Measurements from ENCODE around the gene AIFM3.
"Not testable (repeated sequence)": the region's sequence is repeated elsewhere in the genome, so short reads cannot be mapped to it uniquely, and the experiment has no call there.

Gene AIFM3, protein sequence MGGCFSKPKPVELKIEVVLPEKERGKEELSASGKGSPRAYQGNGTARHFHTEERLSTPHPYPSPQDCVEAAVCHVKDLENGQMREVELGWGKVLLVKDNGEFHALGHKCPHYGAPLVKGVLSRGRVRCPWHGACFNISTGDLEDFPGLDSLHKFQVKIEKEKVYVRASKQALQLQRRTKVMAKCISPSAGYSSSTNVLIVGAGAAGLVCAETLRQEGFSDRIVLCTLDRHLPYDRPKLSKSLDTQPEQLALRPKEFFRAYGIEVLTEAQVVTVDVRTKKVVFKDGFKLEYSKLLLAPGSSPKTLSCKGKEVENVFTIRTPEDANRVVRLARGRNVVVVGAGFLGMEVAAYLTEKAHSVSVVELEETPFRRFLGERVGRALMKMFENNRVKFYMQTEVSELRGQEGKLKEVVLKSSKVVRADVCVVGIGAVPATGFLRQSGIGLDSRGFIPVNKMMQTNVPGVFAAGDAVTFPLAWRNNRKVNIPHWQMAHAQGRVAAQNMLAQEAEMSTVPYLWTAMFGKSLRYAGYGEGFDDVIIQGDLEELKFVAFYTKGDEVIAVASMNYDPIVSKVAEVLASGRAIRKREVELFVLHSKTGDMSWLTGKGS
- 0 to 0.46 (median 0.08) reads per million in 4 donors for total RNA-seq

GRCh38 chr22:20966883-20967696 is at the start of gene AIFM3:
AIFM3 (plus strand) TSS chr22:20967255; CDS start chr22:20967945, 690 bp downstream.
- no peak for DNase-seq

DNA sequence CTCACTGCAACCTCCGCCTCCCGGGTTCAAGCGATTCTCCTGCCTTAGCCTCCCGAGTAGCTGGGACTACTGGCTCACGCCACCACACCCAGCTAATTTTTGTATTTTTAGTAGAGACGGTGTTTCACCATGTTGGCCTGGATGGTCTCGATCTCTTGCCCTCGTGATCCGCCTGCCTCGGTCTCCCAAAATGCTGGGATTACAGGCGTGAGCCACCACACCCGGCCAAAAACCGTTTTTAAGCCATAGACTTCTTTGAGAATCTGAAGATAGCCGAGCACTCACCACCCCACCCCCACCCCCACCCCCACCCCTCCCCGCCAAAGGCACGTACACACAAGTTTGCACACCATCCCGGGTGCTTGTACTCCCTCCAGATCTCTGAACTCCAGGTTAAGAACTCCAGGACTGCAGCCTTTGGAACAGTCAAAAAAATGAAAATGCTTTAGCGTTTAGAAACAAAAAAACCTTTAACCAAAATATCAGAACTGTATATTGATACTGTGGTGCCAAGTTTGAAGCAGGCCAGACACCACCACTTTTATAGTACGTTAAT is 48.3 kb upstream of the AIFM3 start:
- no peak for DNase-seq

- DNase-seq: no peak
Measured at GRCh38 chr22:20919718-20920117, 47.3 kb upstream of the AIFM3 start.

DNA sequence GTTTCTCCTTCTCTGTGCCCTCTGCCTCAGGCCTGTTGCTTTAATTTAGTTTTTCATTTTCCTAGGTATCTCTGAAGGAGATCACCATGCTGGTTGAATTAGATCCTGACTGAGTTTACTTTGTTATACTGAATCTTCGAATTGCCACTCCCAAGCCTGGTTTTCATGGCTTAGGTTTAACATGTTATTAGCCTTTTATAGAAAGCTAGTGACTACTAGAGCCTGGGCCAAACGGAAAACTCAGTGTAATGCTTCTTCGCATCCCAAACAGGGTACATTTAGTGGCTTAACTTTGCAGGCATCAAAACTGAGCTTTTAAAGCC is 46.2 kb upstream of the AIFM3 start:
- no peak for DNase-seq

- no peak for DNase-seq
Measured at GRCh38 chr22:20922141-20922751, 44.8 kb upstream of the AIFM3 start.

GRCh38 chr22:20926243-20926642 is 40.8 kb upstream of the AIFM3 start:
- DNase-seq: no peak

DNA sequence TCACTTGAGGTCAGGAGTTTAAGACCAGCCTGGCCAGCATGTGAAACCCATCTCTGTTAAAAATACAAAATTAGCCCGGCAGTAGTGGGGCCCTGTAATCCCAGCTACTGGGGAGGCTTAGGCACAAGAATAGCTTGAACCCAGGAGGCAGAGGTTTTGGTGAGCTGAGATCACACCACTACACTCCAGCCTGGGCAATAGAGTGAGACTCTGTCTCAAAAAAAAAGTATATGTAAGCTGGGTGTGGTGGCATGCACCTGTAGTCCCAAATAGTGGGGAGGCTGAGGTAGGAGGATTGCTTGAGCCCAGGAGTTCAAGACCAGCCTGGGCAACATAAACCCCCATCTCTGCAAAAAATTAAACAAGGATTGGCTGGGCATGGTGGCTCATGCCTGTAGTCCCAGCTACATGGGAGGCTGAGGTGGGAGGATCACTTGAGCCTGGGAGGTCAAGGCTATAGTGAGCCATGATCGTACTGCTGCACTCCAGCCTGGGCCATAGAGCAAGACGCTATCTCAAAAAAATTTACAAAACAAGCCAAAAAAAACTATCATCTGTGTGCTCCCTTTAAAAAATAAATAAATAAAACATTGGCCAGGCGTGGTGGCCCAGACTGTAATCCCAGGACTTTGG is 39.0 kb upstream of the AIFM3 start:
- no peak for DNase-seq

DNA sequence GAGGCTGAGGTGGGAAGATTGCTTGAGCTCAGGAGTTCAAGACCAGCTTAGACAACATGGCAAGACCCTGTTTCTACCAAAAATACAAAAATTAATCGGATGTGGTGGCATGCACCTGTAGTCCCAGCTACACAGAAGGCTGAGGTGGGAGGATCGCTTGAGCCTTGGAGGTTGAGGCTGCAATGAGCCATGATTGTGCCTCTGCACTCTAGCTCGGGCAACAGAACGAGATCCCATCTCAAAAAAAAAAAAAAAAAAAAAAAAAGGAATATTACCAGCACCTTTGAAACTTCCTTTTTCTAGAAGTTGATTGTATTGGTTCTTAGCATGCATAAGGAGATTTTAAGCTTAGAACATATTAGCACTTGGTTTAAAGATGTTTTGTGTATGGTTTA is 38.5 kb upstream of the AIFM3 start:
- DNase-seq: no peak

GRCh38 chr22:20930004-20930403 is 37.1 kb upstream of the AIFM3 start:
- no peak for DNase-seq

DNA sequence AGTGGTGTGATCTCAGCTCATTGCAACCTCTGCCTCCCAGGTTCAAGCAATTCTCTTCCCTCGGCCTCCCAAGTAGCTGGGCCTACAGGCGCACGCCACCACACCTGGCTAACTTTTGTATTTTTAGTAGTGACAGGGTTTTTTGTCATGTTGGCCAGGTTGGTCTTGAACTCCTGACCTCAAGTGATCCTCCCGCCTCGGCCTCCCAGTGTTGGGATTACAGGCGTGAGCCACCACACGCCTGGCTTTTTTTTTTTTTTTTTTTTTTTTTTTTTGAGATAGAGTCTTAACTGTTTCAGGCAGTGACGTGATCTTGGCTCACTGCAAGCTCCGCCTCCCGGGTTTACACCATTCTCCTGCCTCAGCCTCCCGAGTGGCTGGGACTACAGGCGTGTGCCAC is 36.6 kb upstream of the AIFM3 start:
- DNase-seq: not testable (repeated sequence)

DNA sequence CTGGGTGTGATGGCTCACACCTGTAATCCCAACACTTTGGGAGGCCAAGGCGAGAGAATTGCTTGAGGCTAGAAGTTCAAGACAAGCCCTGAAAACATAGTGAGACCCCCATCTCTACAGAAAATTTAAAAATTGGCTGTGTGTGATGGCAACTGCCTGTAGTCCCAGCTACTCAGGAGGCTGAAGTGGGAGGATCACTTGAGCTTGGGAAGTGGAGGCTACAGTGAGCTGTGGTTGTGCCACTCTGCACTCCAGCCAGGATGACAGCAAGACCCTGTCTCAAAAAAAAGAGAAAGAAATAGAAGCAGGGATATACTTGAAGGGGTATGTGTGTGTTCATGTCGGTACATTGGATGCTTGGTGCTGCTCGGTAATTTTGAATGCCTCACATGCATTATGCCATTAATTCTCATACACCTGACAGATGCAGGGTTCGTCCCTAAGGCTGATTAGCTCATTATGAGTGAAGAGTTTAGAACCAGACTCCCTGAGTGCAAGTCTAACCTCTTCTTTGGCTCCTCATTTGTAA is 35.9 kb upstream of the AIFM3 start:
- no peak for DNase-seq

DNA sequence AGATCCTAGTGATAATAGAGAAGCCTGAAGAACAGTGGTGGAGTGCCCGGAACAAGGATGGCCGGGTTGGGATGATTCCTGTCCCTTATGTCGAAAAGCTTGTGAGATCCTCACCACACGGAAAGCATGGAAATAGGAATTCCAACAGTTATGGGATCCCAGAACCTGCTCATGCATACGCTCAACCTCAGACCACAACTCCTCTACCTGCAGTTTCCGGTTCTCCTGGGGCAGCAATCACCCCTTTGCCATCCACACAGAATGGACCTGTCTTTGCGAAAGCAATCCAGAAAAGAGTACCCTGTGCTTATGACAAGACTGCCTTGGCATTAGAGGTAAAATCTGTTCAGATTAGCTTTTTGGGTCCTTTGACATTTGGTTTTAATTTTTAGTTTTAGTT is 33.1 kb upstream of the AIFM3 start:
- DNase-seq: no peak

- DNase-seq: not testable (repeated sequence)
Measured at GRCh38 chr22:20935049-20935448, 32.0 kb upstream of the AIFM3 start.

GRCh38 chr22:20935780-20936539 is 31.1 kb upstream of the AIFM3 start:
- DNase-seq: not testable (repeated sequence)

GRCh38 chr22:20937031-20937793 is 29.8 kb upstream of the AIFM3 start:
- no peak for DNase-seq

- no peak for DNase-seq
Measured at GRCh38 chr22:20937794-20938671, 29.0 kb upstream of the AIFM3 start.

DNA sequence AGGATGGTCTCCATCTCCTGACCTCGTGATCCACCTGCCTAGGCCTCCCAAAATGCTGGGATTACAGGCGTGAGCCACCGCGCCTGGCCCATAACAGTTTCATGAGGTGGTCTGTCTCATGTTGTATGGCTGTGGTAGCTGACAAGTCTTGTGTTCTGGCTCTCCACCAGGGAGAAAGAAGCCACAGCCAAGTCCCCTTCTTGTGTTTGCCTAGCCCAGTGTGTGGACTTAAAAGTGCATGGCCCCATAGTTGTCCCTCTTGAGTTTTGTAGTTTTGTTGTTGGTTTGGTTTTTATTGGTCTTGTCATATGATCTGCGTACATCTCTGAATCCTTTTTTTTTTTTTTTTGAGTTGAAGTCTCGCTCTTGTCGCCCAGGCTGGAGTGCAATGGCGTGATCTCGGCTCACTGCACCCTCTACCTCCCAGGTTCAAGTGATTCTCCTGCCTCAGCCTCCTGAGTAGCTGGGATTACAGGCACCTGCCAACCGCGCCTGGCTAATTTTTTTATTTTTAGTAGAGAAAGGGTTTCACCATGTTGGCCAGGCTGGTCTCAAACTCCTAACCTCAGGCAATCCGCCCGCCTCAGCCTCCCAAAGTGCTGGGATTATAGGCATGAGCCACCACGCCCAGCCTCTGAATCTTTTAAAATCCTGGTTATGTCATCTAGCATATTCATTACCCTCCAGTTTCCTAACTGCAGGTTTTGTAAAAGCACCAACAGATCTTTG is 27.4 kb upstream of the AIFM3 start:
- DNase-seq: not testable (repeated sequence)

DNA sequence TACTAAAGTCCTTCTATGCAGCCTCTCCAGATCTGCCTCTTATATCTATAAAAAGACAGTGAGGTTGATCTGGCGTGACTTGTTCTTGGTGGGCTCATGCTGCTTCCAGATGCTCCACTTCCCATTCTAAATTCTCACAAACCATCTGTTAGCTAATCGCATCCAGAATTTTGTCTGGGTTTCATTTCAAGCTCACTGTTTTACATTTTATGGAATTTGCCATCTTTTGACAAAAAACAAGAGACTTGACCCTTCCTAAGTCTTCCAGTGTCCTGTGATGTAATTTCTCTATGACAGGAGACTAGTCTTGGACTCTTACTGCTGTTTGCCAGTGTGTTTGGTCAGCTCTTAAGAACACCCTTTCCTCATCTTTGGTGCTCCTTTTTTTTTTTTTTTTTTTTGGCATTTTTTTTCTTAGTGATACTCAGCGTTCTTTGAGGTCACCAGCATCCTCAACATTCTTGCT is 26.8 kb upstream of the AIFM3 start:
- no peak for DNase-seq
